Measurements from ENCODE around the gene KAZN. TPM values are rescaled to one million over a fixed set of nuclear protein-coding genes. Genes with fewer than 3 reads are reported as not detected.

Gene KAZN
- total RNA-seq, 1 donor from 2014 or later: 9.4 TPM

DNA sequence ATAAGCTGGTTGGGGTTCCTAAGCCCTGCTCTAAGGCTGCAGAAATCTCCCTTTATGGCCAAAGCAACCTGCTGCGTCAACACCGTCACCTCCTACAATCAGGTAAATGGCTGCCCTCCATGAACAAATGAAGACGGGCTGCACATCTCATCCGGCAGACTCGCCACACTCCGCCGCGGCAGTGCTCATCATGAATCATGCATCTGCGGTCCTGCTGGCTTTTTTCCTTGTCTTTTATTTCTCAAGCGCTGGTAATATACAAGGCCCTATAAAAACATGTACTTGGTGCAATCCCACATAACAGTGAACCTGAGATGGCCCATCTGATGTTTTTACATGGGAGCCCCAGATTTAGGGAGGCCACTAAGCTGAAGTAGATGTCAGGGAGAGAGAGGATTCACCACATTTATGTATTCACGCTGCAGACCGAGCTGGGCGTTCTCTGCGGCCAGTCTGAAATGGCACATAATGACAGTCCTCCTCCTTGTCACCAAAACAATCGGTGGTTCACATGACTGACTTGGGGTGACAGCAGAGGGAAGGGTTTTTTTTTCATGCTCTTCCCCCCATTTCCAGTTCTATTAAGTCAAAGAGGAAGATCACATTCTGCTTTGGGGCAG lies 91.6 kb downstream of the KAZN start:
- H3K4me2 ChIP-seq (ENCODE audit: low read length): peak overlapping the region; percentile 62
- no peaks in the 10 kb centered on the region for H3K36me3 ChIP-seq (ENCODE audit: insufficient read depth, low read length)
- H3K27ac ChIP-seq (ENCODE audit: low read depth, low read length): no peak overlapping the region
- FAIRE-seq (no peak), DNase-seq (ENCODE audit: low read depth) (peak; percentile 71)
- peaks cover 7% of the 10 kb centered on the region for H3K4me1 ChIP-seq (ENCODE audit: insufficient read depth, low read length)
- Mint-ChIP-seq H3K9me3 (ENCODE audit: unreplicated experiment) (peaks cover 7% of the 10 kb centered on the region), H3K27me3 (ENCODE audit: low read depth, unreplicated experiment) (peaks cover 31% of the 10 kb centered on the region), H3K4me1 (ENCODE audit: low read depth, unreplicated experiment) (no peaks in the 10 kb centered on the region), H3K27ac (ENCODE audit: unreplicated experiment) (no peak overlapping the region), H3K4me3 (ENCODE audit: unreplicated experiment) (no peak overlapping the region), H3K36me3 (ENCODE audit: low read depth, unreplicated experiment) (no peaks in the 10 kb centered on the region)
- peaks cover 5% of the 10 kb centered on the region for H3K27me3 ChIP-seq (ENCODE audit: insufficient read depth, low read length)
- no peaks in the 10 kb centered on the region for H4K20me1 ChIP-seq (ENCODE audit: insufficient read depth, low read length)
- H3K9ac ChIP-seq (ENCODE audit: low read length): no peak overlapping the region
- no peak overlapping the region for H3K4me3 ChIP-seq (ENCODE audit: insufficient read depth, low read depth, low read length)
- no peaks in the 10 kb centered on the region for H3K79me2 ChIP-seq (ENCODE audit: insufficient read depth, low read length)
- H2AFZ ChIP-seq (ENCODE audit: low read depth, low read length): no peak overlapping the region
- TF ChIP-seq EZH2 (IDR thresholded peaks at IDR 0.05; ENCODE audit: insufficient read depth, low read length): no peak
- H3K9me3 ChIP-seq (ENCODE audit: insufficient read depth, low read depth, low read length): peaks cover 4% of the 10 kb centered on the region

DNA sequence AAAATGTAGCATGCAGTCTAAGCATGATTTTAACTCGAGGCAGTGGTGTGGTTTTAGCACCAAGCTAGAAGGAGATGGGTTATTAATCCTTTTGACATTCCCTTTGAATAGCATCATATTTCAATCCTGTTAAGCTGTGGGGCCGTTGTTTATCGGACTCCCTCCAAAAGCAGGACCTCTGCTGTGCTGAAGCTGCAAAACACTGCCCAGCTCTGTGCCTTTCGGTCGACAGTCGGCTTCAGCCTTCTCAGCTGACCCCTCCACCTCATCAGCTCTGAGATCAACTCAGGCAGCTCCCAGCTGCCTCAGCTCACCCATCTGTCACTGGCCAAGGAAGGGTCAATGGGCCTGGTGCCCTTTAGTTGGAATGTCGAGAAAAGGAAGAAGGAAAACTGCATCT lies 95.5 kb downstream of the KAZN start:
- TF ChIP-seq EZH2 (IDR thresholded peaks at IDR 0.05; ENCODE audit: insufficient read depth, low read length): no peak
- TF ChIP-seq CTCF (IDR thresholded peaks at IDR 0.05; ENCODE audit: insufficient read depth, low read depth, low read length): no peak
- no peaks in the 10 kb centered on the region for H3K79me2 ChIP-seq (ENCODE audit: insufficient read depth, low read length)
- DNase-seq (ENCODE audit: low read depth) (no peak), FAIRE-seq (no peak)
- peaks cover 5% of the 10 kb centered on the region for H3K27me3 ChIP-seq (ENCODE audit: insufficient read depth, low read length)
- H3K4me3 ChIP-seq (ENCODE audit: insufficient read depth, low read depth, low read length): no peak overlapping the region
- Mint-ChIP-seq H3K4me1 (ENCODE audit: low read depth, unreplicated experiment) (no peaks in the 10 kb centered on the region), H3K36me3 (ENCODE audit: low read depth, unreplicated experiment) (no peaks in the 10 kb centered on the region), H3K4me3 (ENCODE audit: unreplicated experiment) (no peak overlapping the region), H3K9me3 (ENCODE audit: unreplicated experiment) (peaks cover 2% of the 10 kb centered on the region), H3K27ac (ENCODE audit: unreplicated experiment) (no peak overlapping the region), H3K27me3 (ENCODE audit: low read depth, unreplicated experiment) (peaks cover 28% of the 10 kb centered on the region)
- H4K20me1 ChIP-seq (ENCODE audit: insufficient read depth, low read length): no peaks in the 10 kb centered on the region
- H3K36me3 ChIP-seq (ENCODE audit: insufficient read depth, low read length): no peaks in the 10 kb centered on the region
- no peak overlapping the region for H3K4me2 ChIP-seq (ENCODE audit: low read length)
- H3K27ac ChIP-seq (ENCODE audit: low read depth, low read length): no peak overlapping the region
- H3K4me1 ChIP-seq (ENCODE audit: insufficient read depth, low read length): peaks cover 7% of the 10 kb centered on the region
- H3K9me3 ChIP-seq (ENCODE audit: insufficient read depth, low read depth, low read length): no peaks in the 10 kb centered on the region
- H2AFZ ChIP-seq (ENCODE audit: low read depth, low read length): no peak overlapping the region
- H3K9ac ChIP-seq (ENCODE audit: low read length): no peak overlapping the region

DNA sequence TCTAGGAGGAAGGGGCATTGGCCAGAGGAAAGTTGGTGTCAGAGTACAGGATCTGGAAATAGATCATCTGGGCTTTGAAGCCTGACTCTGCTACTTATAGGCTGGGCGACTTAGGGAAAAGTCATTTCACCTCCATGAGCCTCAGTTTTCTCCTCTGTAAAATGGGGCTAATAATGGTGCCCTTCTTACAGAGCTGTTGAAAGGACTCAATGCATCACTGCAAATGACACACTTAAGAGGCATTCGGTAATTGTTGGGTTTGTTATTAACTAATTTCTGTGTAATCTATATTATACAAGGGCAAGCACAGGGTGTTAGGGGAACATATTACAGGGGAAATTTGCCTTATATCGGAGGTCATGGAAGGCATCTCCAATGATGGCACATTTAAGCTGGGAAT lies 96.1 kb downstream of the KAZN start:
- no peak overlapping the region for H3K4me3 Mint-ChIP-seq (ENCODE audit: unreplicated experiment)

More for the DNA sequence above, 96.1 kb downstream of the KAZN start:
- Mint-ChIP-seq H3K9me3 (ENCODE audit: unreplicated experiment) (peaks cover 2% of the 10 kb centered on the region), H3K27ac (ENCODE audit: unreplicated experiment) (no peak overlapping the region), H3K4me1 (ENCODE audit: low read depth, unreplicated experiment) (no peaks in the 10 kb centered on the region), H3K36me3 (ENCODE audit: low read depth, unreplicated experiment) (no peaks in the 10 kb centered on the region), H3K27me3 (ENCODE audit: low read depth, unreplicated experiment) (peaks cover 25% of the 10 kb centered on the region)
- Histone ChIP-seq H4K20me1 (ENCODE audit: insufficient read depth, low read length) (no peaks in the 10 kb centered on the region), H3K9me3 (ENCODE audit: insufficient read depth, low read depth, low read length) (no peaks in the 10 kb centered on the region), H3K27me3 (ENCODE audit: insufficient read depth, low read length) (peaks cover 5% of the 10 kb centered on the region), H3K36me3 (ENCODE audit: insufficient read depth, low read length) (no peaks in the 10 kb centered on the region), H3K4me1 (ENCODE audit: insufficient read depth, low read length) (peaks cover 7% of the 10 kb centered on the region), H3K9ac (ENCODE audit: low read length) (no peak overlapping the region), H3K4me2 (ENCODE audit: low read length) (no peak overlapping the region), H3K79me2 (ENCODE audit: insufficient read depth, low read length) (no peaks in the 10 kb centered on the region), H3K4me3 (ENCODE audit: insufficient read depth, low read depth, low read length) (no peak overlapping the region), H3K27ac (ENCODE audit: low read depth, low read length) (no peak overlapping the region), H2AFZ (ENCODE audit: low read depth, low read length) (no peak overlapping the region)
- TF ChIP-seq EZH2 (IDR thresholded peaks at IDR 0.05; ENCODE audit: insufficient read depth, low read length) (no peak), CTCF (IDR thresholded peaks at IDR 0.05; ENCODE audit: insufficient read depth, low read depth, low read length) (no peak)
- no peak for DNase-seq (ENCODE audit: low read depth)
- no peak for FAIRE-seq
